ENCODE measurements around the gene IGF2R.
A peak's percentile ranks its signal among the peaks of the same experiment; 100 is the strongest.
"Not testable (repeated sequence)": the region's sequence is repeated elsewhere in the genome, so short reads cannot be mapped to it uniquely, and the experiment has no call there.

IGF2R gene

DNA sequence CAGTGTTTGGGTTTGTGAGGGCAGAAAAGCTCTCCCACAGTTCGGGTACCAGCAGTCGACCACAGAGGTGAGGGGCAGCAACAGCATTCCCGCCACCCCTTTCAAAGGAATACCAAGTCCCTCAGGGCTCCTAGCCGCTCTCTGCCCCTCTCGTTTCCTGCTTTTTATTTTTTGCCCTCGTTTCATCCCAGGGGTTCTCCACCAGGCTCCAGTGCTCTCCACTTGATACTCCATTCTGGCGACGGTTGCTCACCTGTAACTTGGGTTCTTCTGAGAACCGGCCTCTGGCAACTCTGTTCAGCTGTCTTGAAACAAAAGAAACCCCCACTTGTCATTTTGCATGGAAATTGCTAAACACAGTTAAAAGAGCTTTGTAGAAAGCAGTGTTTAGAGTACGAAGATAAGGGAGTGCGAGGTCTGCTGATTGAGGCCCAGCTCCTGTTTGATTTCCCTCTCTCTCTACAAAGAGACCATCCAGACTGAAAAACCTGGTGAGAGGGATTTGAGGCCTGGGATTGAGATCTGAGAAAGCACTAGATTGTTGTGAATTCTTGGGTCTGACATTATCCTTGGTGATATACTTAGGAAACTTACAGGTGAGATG is 28.7 kb downstream of the IGF2R start:
- DNase-seq, result no peak

DNA sequence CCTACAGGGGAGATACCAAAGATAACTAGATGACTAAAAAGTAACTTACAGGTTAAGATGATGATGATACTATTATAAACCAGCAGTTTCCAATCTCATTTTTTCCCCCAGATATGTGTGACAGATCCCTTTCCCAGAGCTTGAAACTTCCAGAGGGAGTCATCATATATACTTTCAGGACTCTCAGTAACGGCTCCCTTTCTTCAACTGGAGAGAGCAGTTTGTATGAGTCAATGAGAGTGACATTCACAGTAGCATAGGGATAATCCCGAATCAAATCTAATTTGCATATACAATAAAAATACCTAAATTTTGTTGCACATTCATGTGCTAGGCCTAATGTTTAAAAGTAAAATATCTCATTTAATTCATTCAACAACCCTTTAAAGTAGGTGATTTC is 29.7 kb downstream of the IGF2R start:
- DNase-seq, result peak in 1 of 3 donors; percentile 69

DNA sequence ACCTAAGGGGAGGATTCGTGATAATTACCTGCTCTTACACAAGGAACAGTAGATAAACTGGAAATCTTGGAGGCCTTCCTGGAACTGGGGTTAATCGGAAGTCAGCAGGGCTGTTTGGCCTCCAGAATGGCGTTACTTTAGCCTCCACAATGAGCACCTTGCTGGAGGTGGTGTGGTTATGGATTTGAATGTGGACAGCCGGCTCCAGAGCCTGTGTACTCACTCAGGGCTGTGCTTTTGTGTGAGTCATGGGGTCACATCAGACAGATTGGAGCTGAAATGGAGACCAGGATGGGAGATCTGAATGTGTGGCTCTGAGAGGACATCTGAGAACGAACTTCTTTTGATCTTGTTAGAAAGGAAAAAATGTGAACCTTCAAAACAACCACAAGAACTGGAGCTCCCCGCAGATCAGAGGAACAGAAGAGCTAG is 30.4 kb downstream of the IGF2R start:
- no peak for DNase-seq

DNA sequence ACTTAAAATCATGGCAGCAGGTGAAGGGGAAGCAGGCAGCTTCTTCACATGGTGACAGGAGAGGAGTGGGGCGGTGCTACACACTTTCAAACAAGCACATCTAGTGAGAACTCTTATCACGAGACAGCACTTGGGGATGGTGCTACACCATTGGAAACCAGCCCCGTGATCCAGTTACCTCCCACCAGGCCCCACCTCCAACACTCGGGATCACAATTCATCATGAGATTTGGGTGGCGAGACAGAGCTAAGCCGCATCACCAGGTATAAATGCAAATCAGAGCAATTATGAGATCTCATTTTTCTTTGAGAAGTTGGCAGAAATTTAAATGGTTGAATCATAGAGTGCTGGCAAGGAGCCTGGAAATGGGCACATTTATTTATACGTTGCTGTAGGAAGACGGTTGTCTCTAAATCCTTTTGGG is 31.4 kb downstream of the IGF2R start:
- no peak for DNase-seq

DNA sequence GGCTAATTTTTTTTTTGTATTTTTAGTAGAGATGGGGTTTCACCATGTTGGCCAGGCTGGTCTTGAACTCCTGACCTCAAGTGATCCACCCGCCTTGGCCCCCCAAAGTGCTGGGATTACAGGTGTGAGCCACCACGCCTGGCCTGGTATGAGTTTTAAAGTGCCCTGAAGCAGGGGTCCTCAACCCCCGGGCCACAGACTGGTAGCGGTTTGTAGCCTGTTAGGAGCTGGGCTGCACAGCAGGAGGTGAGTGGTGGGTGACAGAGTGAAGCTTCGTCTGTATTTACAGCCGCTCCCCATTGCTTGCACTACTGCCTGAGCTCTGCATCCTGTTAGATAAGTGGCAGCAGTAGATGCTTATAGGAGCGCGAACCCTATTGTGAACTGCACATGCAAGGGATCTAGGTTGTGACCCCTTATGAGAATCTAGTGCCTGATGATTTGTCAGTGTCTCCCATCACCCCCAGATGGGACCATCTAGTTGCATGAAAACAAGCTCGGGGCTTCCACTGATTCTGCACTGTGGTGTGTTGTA is 32.1 kb downstream of the IGF2R start:
- DNase-seq, result not testable (repeated sequence)

DNA sequence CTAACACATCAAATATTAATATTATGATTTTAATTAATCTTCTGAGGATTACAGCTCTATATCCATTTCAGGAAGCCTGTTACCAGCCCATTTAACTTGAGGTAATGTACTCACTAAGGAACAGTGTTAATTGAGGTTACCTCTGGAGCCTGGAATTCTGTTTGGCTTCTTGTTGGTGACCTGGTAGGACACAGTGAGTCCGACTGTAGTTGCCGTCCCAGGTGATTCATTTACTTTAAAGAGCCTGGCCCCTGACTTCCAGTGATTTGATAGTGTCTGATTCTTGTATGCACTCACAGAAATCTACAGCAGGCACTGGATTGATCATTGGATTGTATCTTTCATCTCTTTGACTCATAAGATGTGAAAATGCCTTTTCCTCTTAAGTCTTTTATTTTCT is 34.0 kb downstream of the IGF2R start:
- DNase-seq, result no peak

DNA sequence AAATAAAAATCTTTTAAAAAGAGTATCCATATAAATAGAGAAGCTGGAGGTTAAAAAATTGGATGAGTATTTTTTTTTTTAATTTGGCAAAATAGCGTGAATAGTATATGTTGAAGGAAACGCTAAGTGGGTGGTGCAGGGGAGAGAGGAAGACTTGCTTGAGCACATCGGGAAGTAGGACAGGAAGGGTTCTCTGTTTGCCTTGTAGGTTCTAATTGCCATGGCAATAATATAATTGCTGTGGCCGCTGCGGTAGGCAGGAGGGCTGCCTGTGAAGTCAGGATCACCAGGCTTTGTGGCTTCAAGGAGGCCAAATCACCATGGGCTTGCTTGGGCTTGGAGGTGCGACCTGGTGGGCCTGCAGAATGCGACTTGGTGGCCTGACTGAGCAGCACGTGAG is 35.1 kb downstream of the IGF2R start:
- DNase-seq, result no peak

DNA sequence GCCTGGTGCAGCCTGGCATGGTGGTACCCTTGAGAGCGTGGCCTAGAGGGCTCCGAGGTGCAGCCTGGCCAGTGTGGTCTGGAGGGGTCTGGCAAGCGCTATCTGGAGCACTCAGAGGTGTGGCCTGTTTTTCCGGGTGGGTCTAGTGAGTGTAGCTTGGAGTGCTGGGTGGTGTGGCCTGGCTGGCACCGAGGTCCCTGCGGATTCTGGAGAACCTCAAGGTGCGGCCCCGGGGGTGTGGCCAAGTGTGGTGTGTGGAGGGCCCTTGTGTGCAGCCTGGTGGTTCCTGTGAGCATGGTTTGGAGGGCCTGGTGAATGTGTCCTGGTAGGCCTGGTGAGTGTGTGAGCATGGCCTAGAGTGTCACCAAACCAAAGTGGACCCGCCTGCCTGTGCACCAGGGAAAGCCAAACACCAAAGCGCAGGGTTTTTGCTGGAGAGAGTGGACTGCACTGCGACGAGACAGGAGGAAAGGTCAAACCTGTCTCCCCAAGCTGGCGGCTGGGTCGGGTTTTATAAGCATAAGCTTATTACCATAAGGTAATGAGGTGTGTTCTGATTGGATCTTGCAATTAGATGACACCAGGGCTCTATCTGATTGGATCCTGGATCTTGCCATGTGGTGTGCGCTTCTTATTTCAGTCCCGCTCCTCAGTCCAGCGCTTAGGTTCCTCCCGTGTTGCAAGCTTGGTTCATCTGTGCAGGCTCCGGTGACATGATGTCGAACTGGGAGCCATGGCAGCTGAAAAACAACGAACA is 35.7 kb downstream of the IGF2R start:
- DNase-seq, result no peak

DNA sequence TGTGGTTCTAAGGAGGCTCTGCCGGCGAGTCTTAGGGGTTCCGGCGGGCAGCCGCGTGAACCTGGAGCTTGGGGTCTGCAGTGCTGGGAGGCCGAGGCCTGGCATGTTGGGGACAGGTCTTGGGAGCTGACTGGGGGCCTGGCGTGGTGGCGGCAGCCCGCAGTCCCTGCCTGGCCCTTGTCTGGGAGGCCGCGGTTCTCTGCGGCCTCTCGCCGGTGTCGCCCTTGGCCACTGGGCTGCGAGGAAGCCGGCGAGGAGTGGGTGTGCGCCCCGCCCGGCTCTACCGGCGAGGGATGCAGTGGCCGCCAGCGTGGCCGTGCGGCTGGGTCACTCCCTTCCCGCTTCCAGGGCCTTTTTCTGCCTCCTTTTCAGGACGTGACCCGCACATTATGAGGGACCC is 36.3 kb downstream of the IGF2R start:
- DNase-seq, result no peak

DNA sequence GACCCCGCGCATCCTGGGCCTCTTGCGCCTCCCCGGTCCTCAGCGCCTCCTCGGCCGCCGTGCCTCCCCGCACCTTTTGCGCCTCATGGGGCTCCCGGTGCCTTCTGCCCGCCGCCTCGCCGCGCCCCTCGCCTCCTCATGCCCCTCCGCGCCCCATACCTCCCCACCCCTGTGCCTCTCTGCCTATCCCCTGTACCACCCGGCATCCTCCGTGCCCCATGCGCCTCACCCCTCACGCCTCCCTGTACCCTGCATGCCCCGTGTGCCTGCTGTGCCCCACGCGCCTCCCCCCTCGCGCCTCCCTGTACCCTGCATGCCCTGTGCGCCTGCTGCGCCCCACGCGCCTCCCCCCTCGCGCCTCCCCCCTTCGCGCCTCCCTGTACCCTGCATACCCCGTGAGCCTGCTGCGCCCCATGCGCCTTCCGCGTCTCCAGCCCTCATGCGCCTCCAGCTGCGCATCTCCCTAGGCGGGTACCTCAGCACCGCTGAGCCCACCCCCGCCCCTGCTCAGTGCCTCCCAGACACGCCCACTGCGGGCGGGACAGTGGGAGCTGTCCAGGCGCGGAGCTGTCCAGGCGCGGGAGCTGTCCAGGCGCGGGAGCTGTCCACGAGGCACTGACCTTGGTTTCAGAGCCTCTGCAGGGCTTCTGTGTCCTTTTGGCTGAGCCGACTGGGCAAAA is 37.1 kb downstream of the IGF2R start:
- peak in 1 of 3 donors; percentile 63 for DNase-seq

DNA sequence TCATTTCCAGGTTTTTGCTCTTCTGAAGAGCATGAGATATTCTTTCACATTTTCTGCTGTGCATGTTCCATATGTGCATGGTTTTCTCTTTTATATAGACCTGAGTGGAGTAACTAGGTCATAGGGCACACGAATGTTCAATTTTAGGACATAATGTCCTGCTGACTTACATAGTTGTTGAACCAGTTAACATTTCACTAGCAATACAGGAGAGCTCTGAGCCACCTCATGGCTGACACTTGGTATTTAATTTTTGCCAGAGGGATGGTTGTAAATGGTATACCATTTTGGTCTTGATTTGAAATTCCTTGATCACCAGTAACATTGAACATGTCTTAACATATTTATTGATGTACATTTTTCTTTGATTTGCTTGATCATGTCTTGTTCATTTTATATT is 38.3 kb downstream of the IGF2R start:
- DNase-seq, result no peak

DNA sequence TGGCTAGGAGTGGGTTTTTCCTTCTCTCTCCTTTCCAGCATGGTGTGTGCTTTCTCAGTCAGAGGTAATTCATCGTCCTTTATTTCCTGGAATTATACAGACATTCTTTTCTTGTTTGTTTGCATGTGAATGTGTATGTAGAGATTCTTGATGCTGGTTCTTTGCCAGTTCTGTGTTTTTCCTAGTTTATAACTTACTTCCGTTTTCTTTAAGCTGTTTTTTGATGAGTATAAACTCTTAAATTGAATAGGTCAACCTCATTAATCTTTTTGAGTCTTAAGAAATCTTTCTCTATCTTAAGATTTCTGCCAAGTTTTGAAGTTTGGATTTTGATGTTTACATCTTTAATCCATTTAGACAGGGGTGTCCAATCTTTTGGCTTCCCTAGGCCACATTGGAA is 38.7 kb downstream of the IGF2R start:
- DNase-seq, result no peak

DNA sequence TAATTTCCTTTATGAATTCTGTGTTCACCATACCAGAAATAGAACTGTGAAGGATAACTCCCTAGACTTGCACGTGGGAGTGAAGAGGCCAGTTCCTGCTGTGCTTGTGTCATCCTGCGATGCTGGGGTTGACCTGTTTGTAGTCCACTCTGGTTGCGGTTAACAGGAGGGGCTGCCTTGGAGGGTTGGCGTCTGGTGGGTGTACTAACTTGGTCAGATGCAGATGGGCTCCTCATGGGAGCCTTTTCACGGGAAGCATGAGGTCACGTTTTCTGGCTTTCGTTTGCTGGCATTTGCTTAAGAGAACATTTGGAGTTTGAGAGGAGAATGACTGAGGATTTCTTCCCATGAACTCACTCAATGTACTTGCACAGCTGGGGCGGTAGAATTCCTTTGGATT is 41.2 kb downstream of the IGF2R start:
- DNase-seq, result no peak

DNA sequence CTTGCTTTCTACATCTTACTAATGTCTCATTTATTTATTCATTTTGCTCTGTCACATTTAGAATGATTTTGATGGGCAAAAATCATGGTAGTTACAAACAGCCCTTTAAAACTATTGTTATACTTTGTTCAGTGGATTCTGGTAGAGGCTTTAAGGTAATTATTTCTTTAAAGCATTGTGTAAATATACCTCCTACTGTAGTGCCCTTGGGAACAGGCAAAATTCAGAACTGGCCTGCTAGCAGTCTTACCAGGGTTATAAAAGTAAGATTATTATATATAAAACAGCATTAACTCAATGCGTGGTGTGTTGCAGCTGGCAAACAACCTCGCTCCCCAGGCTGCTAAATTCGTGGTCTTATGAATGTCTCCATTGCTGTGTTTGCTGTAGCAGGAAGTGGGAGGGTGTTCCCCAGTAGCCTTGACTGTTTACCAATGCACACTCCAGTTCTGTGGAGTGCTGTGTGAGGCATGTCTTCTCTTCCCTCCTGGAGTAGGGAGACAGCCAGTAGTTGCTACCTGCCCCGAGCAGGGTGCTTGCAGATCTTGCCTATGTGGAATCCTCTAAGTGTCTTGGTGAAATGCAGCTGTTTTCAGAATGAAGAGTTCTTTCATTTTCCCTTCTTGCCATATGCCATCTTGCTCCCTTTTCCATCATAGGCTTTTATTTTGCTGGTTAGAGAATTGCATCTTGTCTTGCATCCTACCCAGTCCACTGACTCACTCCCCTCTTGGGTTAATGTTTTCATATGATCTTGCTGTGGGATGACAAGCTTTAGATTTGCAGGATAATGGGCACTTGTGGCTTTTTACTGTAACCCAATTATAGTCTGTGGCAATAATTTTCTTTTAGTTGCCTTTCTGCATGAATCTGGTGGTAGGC is 45.3 kb downstream of the IGF2R start:
- DNase-seq, result no peak

DNA sequence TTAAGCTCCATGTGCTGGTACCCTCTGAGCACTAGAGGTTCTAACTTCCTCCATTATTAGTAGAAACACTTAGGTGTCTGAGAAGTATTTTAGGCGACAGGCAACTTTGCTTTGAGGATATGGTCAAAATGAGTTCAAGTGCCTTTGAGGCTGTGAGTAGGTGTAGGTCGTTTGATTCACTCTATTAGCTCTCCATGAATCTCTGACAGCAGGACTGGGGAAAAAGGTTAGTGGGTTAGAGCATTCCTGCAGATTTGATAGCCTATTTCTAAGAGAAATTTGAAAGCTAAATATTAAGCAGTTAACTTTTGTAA is 45.9 kb downstream of the IGF2R start:
- no peak for DNase-seq

DNA sequence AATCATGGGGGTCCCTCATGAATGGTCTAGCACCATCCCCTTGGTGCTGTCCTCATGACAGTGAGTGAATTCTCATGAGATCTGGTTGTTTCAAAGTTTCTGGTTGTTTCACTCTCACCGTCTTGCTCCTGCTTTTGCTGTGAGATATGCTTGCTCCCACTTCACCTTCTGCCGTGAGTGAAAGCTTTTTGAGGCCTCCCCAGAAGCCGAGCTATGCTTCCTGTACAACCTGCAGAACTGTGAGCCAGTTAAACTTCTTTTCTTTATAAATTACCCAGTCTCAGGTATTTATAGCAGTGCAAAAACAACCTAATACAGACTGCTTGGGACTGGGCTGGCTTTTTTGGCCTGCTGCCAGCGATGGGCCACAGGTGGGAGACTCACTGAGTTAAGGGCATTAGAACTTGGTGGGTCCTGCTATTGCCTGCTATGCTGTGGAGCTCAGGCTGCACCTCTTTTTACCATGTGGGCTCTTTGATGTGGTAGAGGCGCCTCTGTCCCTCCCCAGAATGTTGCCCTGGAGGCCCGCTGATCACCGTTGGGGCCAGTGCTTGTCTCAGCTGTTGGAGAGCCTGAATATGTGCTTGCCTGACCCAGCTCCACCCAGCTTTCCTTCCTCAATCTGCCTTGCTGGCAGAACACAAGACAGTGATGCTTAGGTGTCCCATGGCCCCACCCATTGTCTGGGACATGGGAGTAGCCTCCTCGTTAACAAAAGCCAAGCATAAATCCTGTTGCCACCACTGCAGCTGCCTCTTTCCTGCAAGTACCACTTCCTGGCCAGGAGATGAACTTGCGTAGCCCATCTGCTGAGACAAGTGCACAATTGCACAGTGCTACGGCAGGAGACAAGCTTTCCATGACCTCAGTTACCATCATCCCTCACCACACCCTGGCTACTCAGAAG is 47.1 kb downstream of the IGF2R start:
- no peak for DNase-seq

DNA sequence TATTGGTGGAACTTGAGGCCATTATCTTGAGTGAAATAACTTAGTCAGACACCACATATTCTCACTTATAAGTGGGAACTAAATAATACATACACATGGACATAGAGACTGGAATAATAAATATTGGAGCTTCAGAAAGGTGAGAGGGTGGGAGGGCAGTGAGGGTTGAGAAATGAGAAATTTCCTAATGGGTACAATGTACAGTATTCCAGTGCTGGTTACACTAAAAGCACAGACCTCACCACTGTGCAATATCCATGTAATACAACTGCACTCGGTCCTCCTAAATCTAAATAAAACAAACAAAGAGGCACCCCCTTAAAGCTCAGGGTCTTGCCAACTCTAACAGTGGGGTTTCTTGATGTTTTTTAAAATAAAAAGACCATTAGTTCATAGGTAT is 53.2 kb downstream of the IGF2R start:
- no peak for DNase-seq

DNA sequence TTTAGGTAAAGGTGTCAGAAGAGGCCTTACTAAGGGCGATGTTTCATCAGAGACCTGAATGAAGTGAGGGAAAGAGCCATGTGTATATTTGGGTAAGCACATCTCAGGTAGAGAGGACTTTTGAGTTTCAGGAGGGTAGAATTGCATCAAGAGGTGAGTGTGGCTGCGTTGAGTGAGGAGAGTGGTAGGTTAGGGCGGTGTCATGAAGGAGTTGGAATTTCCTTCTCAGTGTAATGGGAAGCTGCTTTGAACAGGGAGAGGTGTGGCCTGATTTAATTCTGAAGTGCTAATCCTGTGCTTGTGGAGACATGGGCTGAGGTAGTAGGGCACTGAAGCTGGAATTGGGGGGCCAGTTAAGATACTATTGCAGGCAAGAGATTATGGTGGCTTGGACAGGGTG is 53.9 kb downstream of the IGF2R start:
- no peak for DNase-seq

DNA sequence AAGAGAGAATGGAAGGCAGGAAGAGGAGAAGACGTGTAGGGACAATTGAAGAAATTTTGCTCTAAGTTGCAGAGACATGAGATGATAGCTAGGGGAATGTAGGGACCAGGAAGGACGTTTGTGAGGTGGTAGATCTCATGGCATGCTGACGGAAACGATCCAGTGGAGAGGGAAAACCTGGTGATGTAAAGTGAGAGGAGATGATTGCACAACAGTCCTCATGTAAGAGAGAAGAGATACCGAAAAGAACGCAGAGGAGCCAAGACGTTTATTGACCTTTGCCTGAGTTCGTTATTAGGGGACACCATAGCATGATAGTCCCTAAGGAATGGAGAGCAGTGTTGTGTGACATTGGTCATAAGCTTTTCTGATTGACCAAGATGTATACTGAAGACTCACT is 55.3 kb downstream of the IGF2R start:
- no peak for DNase-seq

DNA sequence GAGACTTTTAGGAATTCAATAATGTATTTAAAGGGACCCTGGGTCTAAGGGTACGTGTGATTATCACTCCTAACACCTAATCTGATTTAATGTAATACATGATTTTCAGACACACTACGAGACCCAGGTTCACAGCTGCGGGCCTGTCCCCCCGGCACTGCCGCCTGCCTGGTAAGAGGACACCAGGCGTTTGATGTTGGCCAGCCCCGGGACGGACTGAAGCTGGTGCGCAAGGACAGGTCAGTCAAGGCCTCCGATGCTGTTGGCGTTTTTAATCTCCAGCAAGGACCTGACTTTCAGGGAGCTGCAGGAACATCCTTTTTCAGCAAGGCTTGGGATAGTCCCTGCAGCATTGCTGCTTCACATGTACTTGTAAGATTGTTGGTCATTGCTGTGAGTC is 58.2 kb downstream of the IGF2R start:
- DNase-seq, result peak in 1 of 3 donors; percentile 36

DNA sequence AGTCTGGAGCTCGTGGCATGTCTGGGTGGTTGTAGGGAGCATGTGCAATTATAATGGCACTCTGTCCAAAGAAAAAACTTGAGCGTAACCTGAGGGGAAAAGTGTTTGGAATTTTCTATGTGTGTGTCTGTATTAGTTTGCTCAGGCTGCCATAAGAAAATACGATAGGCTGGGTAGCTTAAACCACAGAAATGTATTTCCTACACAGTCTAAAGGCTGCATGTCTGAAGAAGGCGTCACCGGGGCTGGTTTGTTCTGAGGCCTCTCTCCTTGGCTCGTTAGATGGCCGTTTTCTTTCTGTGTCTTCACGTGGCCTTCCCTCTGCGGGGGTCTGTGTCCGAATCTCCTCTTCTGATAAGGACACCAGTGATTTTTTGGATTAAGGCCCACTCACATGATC is 59.0 kb downstream of the IGF2R start:
- no peak for DNase-seq
